ENCODE data around the gene RAD21L1. TPM values are rescaled to one million over a fixed set of nuclear protein-coding genes. Genes with fewer than 3 reads are reported as not detected.

Gene RAD21L1
- polyA plus RNA-seq (not detected in 2 replicates), polyA minus RNA-seq (not detected in 2 replicates)

DNA sequence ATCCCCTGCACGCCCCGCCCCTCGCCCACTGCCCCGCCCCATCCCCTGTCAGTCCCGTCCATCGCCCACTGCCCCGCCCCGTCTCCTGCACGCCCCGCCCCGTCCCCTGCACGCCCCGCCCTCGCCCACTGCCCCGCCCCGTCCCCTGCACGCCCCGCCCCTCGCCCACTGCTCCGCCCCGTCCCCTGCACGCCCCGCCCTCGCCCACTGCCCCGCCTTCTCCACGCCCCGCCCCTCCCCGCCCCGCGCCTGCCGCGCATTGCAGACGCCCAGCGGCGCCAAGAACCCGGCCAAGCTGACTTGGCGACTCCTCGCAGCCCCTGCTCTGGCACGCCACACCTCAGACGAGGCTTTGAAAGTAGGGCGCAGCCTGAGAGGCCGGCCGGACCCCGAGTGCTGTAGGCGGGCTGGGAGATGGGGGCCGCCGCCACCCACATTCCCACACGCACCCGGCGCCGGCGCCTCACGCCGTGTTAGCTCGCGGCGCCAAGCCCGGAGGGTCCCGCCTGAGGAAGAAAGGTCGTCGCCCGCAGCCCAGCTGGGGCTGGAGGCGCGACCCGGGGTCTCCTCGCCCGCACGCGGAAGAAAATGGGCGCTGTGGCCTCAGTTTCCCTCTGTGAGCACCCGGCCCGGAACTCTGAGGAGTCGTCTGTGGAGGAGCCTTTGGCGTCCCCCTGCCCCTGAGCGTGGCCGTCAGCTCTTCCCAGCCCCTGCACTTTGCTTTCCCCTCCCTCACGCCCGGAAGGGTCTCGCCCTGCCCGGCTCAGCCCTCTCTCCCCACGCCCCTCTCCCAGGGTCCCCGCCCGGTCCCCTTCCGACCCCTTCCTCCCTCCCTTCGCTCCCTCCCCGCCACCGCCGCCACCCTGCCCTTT, at the start of gene RAD21L1:
RAD21L1 (plus strand) TSS at position 262 of the 872 bp plus-strand sequence. CDS start 2,410 bp downstream, outside the sequence.
- Histone ChIP-seq H3K27me3 (ENCODE audit: insufficient read depth, low read depth, low read length) (peaks cover 31% of the 10 kb centered on the region), H3K79me2 (replicated peaks; ENCODE audit: insufficient read depth, low read length) (no peaks in the 10 kb centered on the region)
- TF ChIP-seq RAD21 (conservative IDR thresholded peaks at IDR 0.05) (peak; percentile 27), TAF1 (IDR thresholded peaks at IDR 0.05; ENCODE audit: low read depth) (no peak), MXI1 (conservative IDR thresholded peaks at IDR 0.05; ENCODE audit: poor library complexity, severe bottlenecking) (peak; percentile 34)

DNA sequence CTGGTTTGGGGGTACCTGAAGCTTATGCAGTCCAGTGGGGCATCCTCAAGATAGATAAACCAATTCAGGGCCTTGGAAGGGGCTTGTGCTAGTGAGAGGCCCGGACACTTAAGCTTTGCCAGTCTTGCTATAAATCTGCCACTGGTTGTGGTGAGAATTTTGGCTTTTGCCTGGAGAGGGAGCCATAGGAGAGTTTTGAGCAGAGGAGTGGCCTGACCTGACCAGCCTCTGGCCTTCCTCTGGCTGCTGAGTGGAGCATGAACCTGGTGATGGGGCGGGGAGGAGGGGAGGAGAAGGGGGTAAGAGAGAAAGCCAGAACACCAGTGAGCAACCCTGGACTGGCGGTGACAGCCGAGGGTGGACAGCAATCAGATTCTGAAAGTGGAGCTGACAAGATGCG, 48.2 kb upstream of the RAD21L1 start:
- H3K4me2 ChIP-seq (ENCODE audit: low read length), result no peak overlapping the region
- H3K9ac ChIP-seq (ENCODE audit: low read length), result no peak overlapping the region
- H3K27me3 ChIP-seq (ENCODE audit: insufficient read depth, low read depth, low read length), result no peaks in the 10 kb centered on the region
- H2AFZ ChIP-seq (ENCODE audit: low read depth, low read length), result no peak overlapping the region
- no peaks in the 10 kb centered on the region for H3K79me2 ChIP-seq (replicated peaks; ENCODE audit: insufficient read depth, low read length)
- H3K9me3 ChIP-seq (ENCODE audit: low read length), result no peaks in the 10 kb centered on the region
- H3K4me3 ChIP-seq (ENCODE audit: low read length), result no peak overlapping the region
- no peaks in the 10 kb centered on the region for H3K9me2 ChIP-seq (ENCODE audit: insufficient read depth, low read length)
- no peaks in the 10 kb centered on the region for H3K36me3 ChIP-seq (ENCODE audit: insufficient read depth, low read length)
- H3K27ac ChIP-seq (ENCODE audit: low read length), result no peak overlapping the region
- H3F3A ChIP-seq (ENCODE audit: insufficient read depth, low read length, poor library complexity, severe bottlenecking), result peaks cover 4% of the 10 kb centered on the region
- no peaks in the 10 kb centered on the region for H4K20me1 ChIP-seq (ENCODE audit: insufficient read depth)
- no peak for TF ChIP-seq MXI1 (conservative IDR thresholded peaks at IDR 0.05; ENCODE audit: poor library complexity, severe bottlenecking)
- no peak for TF ChIP-seq TAF1 (IDR thresholded peaks at IDR 0.05; ENCODE audit: low read depth)

More for the DNA sequence above, at the start of gene RAD21L1:
- H3F3A ChIP-seq (ENCODE audit: insufficient read depth, low read length, poor library complexity, severe bottlenecking), result no peaks in the 10 kb centered on the region
- H3K9ac ChIP-seq (ENCODE audit: low read length), result peak within 1 kb of the TSS; percentile 61
- no peak within 1 kb of the TSS for H3K27ac ChIP-seq (ENCODE audit: low read length)
- H3K36me3 ChIP-seq (ENCODE audit: insufficient read depth, low read length), result no peaks in the 10 kb centered on the region
- H3K4me3 ChIP-seq (ENCODE audit: low read length), result peak within 1 kb of the TSS; percentile 80
- no peaks in the 10 kb centered on the region for H4K20me1 ChIP-seq (ENCODE audit: insufficient read depth)
- H2AFZ ChIP-seq (ENCODE audit: low read depth, low read length), result peak within 1 kb of the TSS; percentile 51
- H3K9me2 ChIP-seq (ENCODE audit: insufficient read depth, low read length), result no peaks in the 10 kb centered on the region
- H3K4me2 ChIP-seq (ENCODE audit: low read length), result peak within 1 kb of the TSS; percentile 59
- H3K9me3 ChIP-seq (ENCODE audit: low read length), result no peaks in the 10 kb centered on the region

DNA sequence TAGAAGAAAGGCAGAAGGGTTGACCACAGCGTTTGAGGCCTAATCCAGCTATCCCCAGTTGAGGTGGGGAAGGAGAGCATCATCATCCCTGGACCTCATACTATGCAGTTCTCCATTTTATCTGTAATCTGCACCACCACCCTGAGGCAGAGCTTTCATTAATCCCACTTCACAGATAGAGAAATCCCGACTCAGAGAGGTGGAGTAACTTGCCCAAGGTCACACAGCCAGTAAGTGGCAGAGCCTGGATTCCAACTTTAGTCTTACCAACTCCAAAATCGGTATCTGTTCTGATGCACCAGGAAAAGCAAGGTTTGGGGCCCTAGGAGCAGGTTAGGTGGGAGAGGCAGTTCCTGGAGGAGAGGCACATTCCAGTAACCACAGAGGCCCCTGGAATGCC, 47.7 kb upstream of the RAD21L1 start:
- no peak for TF ChIP-seq EZH2 (IDR thresholded peaks at IDR 0.05; ENCODE audit: borderline replicate concordance, insufficient read depth, low read length, poor library complexity, severe bottlenecking)
- no peak for TF ChIP-seq EP300 (conservative IDR thresholded peaks at IDR 0.05; ENCODE audit: poor library complexity, severe bottlenecking)
- no peak for TF ChIP-seq TAF1 (IDR thresholded peaks at IDR 0.05; ENCODE audit: low read depth)
- no peak for TF ChIP-seq SMC3 (conservative IDR thresholded peaks at IDR 0.05; ENCODE audit: poor library complexity)
- TF ChIP-seq, protein P1, sequence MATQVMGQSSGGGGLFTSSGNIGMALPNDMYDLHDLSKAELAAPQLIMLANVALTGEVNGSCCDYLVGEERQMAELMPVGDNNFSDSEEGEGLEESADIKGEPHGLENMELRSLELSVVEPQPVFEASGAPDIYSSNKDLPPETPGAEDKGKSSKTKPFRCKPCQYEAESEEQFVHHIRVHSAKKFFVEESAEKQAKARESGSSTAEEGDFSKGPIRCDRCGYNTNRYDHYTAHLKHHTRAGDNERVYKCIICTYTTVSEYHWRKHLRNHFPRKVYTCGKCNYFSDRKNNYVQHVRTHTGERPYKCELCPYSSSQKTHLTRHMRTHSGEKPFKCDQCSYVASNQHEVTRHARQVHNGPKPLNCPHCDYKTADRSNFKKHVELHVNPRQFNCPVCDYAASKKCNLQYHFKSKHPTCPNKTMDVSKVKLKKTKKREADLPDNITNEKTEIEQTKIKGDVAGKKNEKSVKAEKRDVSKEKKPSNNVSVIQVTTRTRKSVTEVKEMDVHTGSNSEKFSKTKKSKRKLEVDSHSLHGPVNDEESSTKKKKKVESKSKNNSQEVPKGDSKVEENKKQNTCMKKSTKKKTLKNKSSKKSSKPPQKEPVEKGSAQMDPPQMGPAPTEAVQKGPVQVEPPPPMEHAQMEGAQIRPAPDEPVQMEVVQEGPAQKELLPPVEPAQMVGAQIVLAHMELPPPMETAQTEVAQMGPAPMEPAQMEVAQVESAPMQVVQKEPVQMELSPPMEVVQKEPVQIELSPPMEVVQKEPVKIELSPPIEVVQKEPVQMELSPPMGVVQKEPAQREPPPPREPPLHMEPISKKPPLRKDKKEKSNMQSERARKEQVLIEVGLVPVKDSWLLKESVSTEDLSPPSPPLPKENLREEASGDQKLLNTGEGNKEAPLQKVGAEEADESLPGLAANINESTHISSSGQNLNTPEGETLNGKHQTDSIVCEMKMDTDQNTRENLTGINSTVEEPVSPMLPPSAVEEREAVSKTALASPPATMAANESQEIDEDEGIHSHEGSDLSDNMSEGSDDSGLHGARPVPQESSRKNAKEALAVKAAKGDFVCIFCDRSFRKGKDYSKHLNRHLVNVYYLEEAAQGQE (IDR thresholded peaks at IDR 0.05; ENCODE audit: borderline replicate concordance), result peak; percentile 16

More for the DNA sequence above, 47.7 kb upstream of the RAD21L1 start:
- Histone ChIP-seq H3K9me3 (ENCODE audit: low read length) (no peaks in the 10 kb centered on the region), H3K9ac (ENCODE audit: low read length) (no peak overlapping the region), H3K36me3 (ENCODE audit: insufficient read depth, low read length) (no peaks in the 10 kb centered on the region), H3K4me3 (ENCODE audit: low read length) (no peak overlapping the region), H3K4me2 (ENCODE audit: low read length) (no peak overlapping the region), H3K27ac (ENCODE audit: low read length) (no peak overlapping the region), H3K79me2 (replicated peaks; ENCODE audit: insufficient read depth, low read length) (no peaks in the 10 kb centered on the region), H2AFZ (ENCODE audit: low read depth, low read length) (no peak overlapping the region), H3K9me2 (ENCODE audit: insufficient read depth, low read length) (no peaks in the 10 kb centered on the region), H3K27me3 (ENCODE audit: insufficient read depth, low read depth, low read length) (no peaks in the 10 kb centered on the region), H4K20me1 (ENCODE audit: insufficient read depth) (no peaks in the 10 kb centered on the region), H3F3A (ENCODE audit: insufficient read depth, low read length, poor library complexity, severe bottlenecking) (peaks cover 4% of the 10 kb centered on the region)

Data from neural cell (in vitro differentiated cells).